Measurements from ENCODE around the gene RBM10.

Gene RBM10

GRCh38 chrX:47235691-47236103, 90.7 kb downstream of the RBM10 start:
- DNase-seq (ENCODE audit: low read depth in 2 of 2): no peak
